ENCODE measurements around the gene LCE2A.

Gene LCE2A

GRCh38 chr1:152728986-152729385, 30.8 kb downstream of the LCE2A start:
- H3K27me3 ChIP-seq (ENCODE audit: control insufficient read depth, low read length): no peaks in the 10 kb centered on the region
- H3K4me3 ChIP-seq (ENCODE audit: low read length): no peak overlapping the region
- no peaks in the 10 kb centered on the region for H3K9me2 ChIP-seq (replicated peaks; ENCODE audit: control insufficient read depth, low read length)
- no peaks in the 10 kb centered on the region for H4K20me1 ChIP-seq (ENCODE audit: control insufficient read depth, insufficient read depth, low read depth, low read length)
- H3F3A ChIP-seq (ENCODE audit: control insufficient read depth, insufficient read depth): no peaks in the 10 kb centered on the region
- no peaks in the 10 kb centered on the region for H3K4me1 ChIP-seq (ENCODE audit: control insufficient read depth, low read length)
- TF ChIP-seq CTCF (IDR thresholded peaks at IDR 0.05; ENCODE audit: low read depth, low read length, poor library complexity, severe bottlenecking) (no peak), EZH2phosphoT487 (IDR thresholded peaks at IDR 0.05; ENCODE audit: borderline replicate concordance, low read length) (no peak)
- H3K4me2 ChIP-seq (ENCODE audit: low read length): no peak overlapping the region
- no peaks in the 10 kb centered on the region for H3K79me2 ChIP-seq (ENCODE audit: control insufficient read depth, low read length)
- no peak overlapping the region for H3K27ac ChIP-seq (ENCODE audit: low read depth, low read length)
- no peaks in the 10 kb centered on the region for H3K9me3 ChIP-seq (ENCODE audit: control insufficient read depth, insufficient read depth, low read length)
- H3K36me3 ChIP-seq (ENCODE audit: control insufficient read depth, low read length): no peaks in the 10 kb centered on the region

- Histone ChIP-seq H3K27me3 (ENCODE audit: control insufficient read depth, low read length) (no peaks in the 10 kb centered on the region), H3F3A (ENCODE audit: control insufficient read depth, insufficient read depth) (no peaks in the 10 kb centered on the region), H3K4me1 (ENCODE audit: control insufficient read depth, low read length) (no peaks in the 10 kb centered on the region), H3K79me2 (ENCODE audit: control insufficient read depth, low read length) (no peaks in the 10 kb centered on the region), H3K9me2 (replicated peaks; ENCODE audit: control insufficient read depth, low read length) (no peaks in the 10 kb centered on the region), H3K36me3 (ENCODE audit: control insufficient read depth, low read length) (no peaks in the 10 kb centered on the region), H3K4me3 (ENCODE audit: low read length) (no peak overlapping the region), H4K20me1 (ENCODE audit: control insufficient read depth, insufficient read depth, low read depth, low read length) (no peaks in the 10 kb centered on the region), H3K4me2 (ENCODE audit: low read length) (no peak overlapping the region), H3K27ac (ENCODE audit: low read depth, low read length) (no peak overlapping the region), H3K9me3 (ENCODE audit: control insufficient read depth, insufficient read depth, low read length) (no peaks in the 10 kb centered on the region)
- TF ChIP-seq CTCF (IDR thresholded peaks at IDR 0.05; ENCODE audit: low read depth, low read length, poor library complexity, severe bottlenecking) (peak; percentile 47), EZH2phosphoT487 (IDR thresholded peaks at IDR 0.05; ENCODE audit: borderline replicate concordance, low read length) (no peak)
Measured at GRCh38 chr1:152735648-152736047, 37.5 kb downstream of the LCE2A start.

- Histone ChIP-seq H3K9me2 (replicated peaks; ENCODE audit: control insufficient read depth, low read length) (no peaks in the 10 kb centered on the region), H3K79me2 (ENCODE audit: control insufficient read depth, low read length) (no peaks in the 10 kb centered on the region), H3K4me1 (ENCODE audit: control insufficient read depth, low read length) (no peaks in the 10 kb centered on the region), H3K4me2 (ENCODE audit: low read length) (no peak overlapping the region), H3K27ac (ENCODE audit: low read depth, low read length) (no peak overlapping the region), H3F3A (ENCODE audit: control insufficient read depth, insufficient read depth) (no peaks in the 10 kb centered on the region), H4K20me1 (ENCODE audit: control insufficient read depth, insufficient read depth, low read depth, low read length) (no peaks in the 10 kb centered on the region), H3K36me3 (ENCODE audit: control insufficient read depth, low read length) (no peaks in the 10 kb centered on the region), H3K27me3 (ENCODE audit: control insufficient read depth, low read length) (no peaks in the 10 kb centered on the region), H3K9me3 (ENCODE audit: control insufficient read depth, insufficient read depth, low read length) (no peaks in the 10 kb centered on the region), H3K4me3 (ENCODE audit: low read length) (no peak overlapping the region)
- TF ChIP-seq CTCF (IDR thresholded peaks at IDR 0.05; ENCODE audit: low read depth, low read length, poor library complexity, severe bottlenecking) (no peak), EZH2phosphoT487 (IDR thresholded peaks at IDR 0.05; ENCODE audit: borderline replicate concordance, low read length) (no peak)
Measured at GRCh38 chr1:152737997-152738396, 39.9 kb downstream of the LCE2A start.

- TF ChIP-seq CTCF (IDR thresholded peaks at IDR 0.05; ENCODE audit: low read depth, low read length, poor library complexity, severe bottlenecking) (no peak), EZH2phosphoT487 (IDR thresholded peaks at IDR 0.05; ENCODE audit: borderline replicate concordance, low read length) (no peak)
- Histone ChIP-seq H3K79me2 (ENCODE audit: control insufficient read depth, low read length) (no peaks in the 10 kb centered on the region), H3K27ac (ENCODE audit: low read depth, low read length) (no peak overlapping the region), H3K36me3 (ENCODE audit: control insufficient read depth, low read length) (no peaks in the 10 kb centered on the region), H4K20me1 (ENCODE audit: control insufficient read depth, insufficient read depth, low read depth, low read length) (no peaks in the 10 kb centered on the region), H3K4me1 (ENCODE audit: control insufficient read depth, low read length) (no peaks in the 10 kb centered on the region), H3K27me3 (ENCODE audit: control insufficient read depth, low read length) (no peaks in the 10 kb centered on the region), H3F3A (ENCODE audit: control insufficient read depth, insufficient read depth) (no peaks in the 10 kb centered on the region), H3K9me3 (ENCODE audit: control insufficient read depth, insufficient read depth, low read length) (no peaks in the 10 kb centered on the region), H3K4me3 (ENCODE audit: low read length) (no peak overlapping the region), H3K4me2 (ENCODE audit: low read length) (no peak overlapping the region), H3K9me2 (replicated peaks; ENCODE audit: control insufficient read depth, low read length) (no peaks in the 10 kb centered on the region)
Measured at GRCh38 chr1:152739841-152740240, 41.7 kb downstream of the LCE2A start.

All from DOHH2 (cell line).